Stimulated activated CD8-positive, alpha-beta memory T cell treated with anti-CD3 and anti-CD28 coated beads, Interleukin-4, amount 100 ng/mL, for 4 hours (primary cell): ENCODE results near the gene RPGR.

Source experiments
- DNase-seq, 2 donors: peaks; one replicate each; pipeline ENCODE4 v3.0.0-alpha.2; 2020; ENCODE audit warnings: low read depth in 2 of 2, low spot score in 1 of 2

The RPGR gene

GRCh38 chrX:38332505-38332904, 5.2 kb upstream of the RPGR start:
- no peak for DNase-seq

GRCh38 chrX:38327775-38328081, 419 bp upstream of the RPGR start:
- no peak for DNase-seq

DNA sequence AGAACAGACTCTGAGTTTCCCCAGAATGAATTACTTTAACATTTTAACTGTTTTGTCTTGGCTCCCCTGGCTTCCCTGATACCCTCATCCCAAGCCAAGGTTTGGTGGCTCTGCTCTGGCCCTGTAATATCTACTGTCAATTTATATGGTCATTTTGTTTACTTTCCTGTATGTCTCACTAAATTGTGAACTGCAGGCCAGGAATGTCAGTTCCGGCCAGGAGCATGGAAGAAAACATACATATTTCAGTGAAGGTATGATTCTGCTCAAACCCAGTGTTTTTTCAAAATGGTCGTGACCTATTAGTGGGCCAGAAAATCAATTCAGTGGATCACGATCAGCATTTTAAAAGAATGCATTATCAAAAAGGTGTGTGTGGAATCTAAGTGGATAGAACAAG, 1.2 kb downstream of the RPGR start:
- DNase-seq, result no peak

GRCh38 chrX:38320819-38321218, 6.5 kb downstream of the RPGR start:
- no peak for DNase-seq

- no peak for DNase-seq
Observed at GRCh38 chrX:38318606-38319005, 8.7 kb downstream of the RPGR start.

GRCh38 chrX:38318196-38318595, 9.1 kb downstream of the RPGR start:
- no peak for DNase-seq

DNA sequence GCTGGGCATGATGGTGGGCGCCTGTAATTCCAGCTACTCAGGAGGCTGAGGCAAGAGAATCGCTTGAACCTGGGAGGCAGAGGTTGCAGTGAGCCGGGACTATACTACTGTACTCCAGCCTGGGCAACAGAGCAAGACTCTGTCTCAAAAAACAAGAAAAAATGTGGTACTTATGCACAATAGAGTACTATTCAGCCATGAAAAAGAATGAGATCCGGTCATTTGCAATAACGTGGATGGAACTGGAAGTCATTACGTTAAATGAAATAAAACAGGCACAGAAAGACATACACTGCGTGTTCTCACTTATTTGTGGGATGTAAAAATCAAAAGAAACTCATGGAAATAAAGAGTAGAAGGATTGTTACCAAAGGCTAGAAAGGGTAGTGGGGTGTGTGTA, 12.1 kb downstream of the RPGR start:
- DNase-seq, result no peak

GRCh38 chrX:38313190-38313589, 14.1 kb downstream of the RPGR start:
- DNase-seq, result no peak

GRCh38 chrX:38312436-38312835, 14.9 kb downstream of the RPGR start:
- no peak for DNase-seq

GRCh38 chrX:38311743-38312142, 15.6 kb downstream of the RPGR start:
- DNase-seq, result no peak

- no peak for DNase-seq
Observed at GRCh38 chrX:38305971-38306370, 21.3 kb downstream of the RPGR start.

DNA sequence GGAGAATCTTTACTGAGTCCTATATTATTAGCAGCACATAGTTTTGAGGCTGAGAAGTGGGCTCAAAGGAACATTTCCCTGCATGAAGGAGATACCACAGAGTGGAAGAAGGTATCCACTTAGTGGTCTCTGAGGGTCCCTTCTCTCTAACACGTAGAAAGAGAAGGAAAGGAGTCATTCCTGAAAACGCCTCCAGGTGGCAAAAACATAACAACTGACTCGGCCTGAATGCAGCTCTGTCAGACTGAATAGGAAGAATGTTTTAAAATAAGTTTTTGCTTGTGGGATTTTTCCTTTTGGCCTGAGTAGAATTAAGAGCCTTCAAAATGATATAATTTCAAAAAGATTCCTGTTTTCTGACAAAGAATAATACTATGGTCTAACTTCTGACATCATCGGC, 23.3 kb downstream of the RPGR start:
- no peak for DNase-seq

- no peak for DNase-seq
Observed at GRCh38 chrX:38293741-38294140, 33.6 kb downstream of the RPGR start.

DNA sequence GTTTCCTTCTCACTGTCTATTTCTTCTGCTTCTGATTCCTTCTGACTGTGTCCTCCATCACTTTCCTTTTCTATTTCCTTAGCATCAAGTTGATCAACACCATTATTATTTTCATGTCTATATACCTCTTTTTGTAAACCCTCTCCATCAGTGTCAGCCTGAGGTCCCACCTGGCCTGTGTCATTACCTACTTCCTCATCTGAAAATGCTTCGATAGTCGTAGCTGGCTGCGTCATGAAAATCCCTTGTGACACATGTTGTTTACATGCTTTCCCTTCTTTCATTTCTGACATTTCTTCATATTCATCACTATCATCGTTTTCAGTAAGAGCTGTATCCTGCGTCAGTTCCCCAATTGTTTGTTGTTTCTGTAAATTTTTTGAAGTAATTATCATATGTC, 39.6 kb downstream of the RPGR start:
- no peak for DNase-seq

DNA sequence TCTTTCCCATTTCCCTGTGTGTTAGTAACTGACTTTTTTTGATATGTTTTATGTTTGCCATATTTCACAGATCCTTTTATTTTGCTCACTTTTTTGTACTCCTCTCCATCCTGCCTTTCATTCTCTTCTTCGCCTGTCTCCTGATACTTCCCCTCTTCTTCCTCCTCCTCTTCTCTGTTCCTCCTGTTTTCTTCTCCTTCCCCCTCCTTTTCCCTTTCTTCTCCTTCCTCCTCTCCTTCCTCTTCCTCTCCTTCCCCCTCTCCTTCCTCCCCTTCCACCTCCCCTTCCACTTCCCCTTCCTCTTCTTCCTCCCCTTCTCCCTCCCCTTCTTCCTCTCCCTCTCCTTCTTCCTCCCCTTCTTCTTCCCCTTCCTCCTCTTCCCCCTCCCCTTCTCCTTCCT, 41.7 kb downstream of the RPGR start:
- DNase-seq, result no peak

- no peak for DNase-seq
Observed at GRCh38 chrX:38282049-38282448, 45.3 kb downstream of the RPGR start.

GRCh38 chrX:38279188-38279587, 48.1 kb downstream of the RPGR start:
- no peak for DNase-seq

DNA sequence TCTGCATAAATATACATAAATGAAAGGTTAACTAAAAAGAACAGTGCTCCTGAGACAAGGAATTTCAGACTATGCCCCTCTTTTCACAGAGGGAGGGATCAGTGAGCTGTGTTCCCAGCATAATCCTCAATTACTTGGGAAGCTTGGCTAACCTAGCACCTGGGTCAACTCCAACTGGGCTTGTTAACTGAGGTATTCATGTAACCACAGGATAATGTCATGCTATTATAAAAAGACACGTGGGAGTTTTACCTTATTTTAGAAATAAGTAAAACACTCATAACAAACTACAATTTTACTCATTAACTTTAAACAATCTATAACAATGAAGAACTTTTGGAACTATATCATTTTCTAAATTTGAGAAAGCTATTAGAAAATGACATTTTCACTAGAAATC, 48.6 kb downstream of the RPGR start:
- no peak for DNase-seq

DNA sequence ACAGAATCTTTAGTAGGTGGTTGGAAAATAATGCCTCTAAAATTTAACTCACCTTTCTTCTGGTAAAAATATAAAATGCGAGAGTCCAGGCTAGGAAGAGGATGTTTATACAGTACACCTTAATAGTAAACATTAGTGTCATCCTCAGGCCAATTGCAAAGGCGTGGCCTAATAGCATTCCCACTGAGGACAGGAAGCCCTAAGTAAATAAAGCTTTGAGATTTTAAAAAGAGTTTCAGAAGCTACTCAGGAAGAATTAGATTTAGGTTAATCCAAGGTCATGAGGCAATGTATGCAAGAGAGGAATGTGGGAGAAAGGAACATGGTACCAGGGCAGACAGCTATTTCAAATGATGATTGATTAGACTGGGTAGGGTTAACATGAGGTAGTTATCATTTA, 49.5 kb downstream of the RPGR start:
- no peak for DNase-seq

DNA sequence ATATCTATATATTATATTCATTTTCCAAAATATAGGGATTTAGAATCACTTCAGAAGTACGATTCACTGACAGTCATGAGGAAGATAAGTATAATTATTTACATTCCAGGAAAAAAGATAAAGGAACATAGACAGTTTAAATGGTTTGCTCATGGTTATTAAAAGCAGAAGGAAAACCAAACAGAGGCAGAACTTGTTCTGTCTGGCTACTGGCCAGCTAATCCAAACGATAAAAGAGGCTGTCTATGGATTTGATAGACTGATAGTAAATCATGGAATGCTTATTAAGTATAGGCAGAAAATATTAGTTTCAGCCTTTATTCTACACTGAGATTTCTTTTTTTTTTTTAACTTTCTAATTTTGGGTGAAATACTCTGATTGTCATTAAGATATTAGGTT, 50.2 kb downstream of the RPGR start:
- no peak for DNase-seq

DNA sequence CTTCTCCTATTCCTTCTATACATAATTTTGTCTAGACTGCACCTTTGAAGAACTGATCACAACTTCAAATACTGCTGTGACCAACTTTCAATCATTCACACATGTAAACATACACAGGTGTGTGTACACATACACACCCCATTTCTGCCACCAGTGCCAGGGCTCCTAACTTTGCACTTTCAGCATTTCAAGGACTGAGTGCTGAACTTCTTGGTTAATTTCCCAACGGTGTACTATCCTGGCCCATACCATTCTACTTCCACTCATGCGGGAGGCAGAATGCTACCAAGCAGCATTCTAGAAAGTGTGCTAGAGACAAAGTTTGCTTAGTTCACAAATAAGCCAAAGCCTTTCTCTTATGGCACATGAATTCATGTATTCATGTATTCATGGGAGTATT, 51.2 kb downstream of the RPGR start:
- no peak for DNase-seq

GRCh38 chrX:38275615-38276014, 51.7 kb downstream of the RPGR start:
- DNase-seq, result no peak

DNA sequence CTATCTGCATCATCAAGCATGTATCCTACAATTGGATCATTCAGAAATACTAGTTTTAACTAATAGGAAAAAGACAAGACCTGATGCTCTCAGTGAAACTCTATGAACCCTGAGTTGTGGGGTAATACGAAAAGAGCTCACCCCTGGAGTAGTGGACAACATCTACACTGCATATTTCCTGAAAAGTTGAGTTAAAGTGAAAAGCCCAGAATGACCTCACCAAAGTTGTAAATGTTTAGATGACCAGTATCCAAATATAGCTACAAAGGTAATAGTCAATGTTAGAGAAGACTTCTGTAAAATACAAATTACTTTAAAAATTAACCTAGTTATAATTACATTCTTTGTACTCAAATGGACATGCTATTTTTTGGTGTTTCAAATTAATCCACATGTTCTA, 53.9 kb downstream of the RPGR start:
- DNase-seq, result no peak

GRCh38 chrX:38271154-38271716, 56.1 kb downstream of the RPGR start:
- DNase-seq, result no peak
